VCaP (cell line): ENCODE measurements around the gene CLASP1.

Source experiments
- H3K27ac ChIP-seq: fragments of 450-650 bp; 2 replicates; pipeline ENCODE4 v1.5.1; 2017
- CTCF ChIP-seq: fragments of 450-650 bp; conservative IDR thresholded peaks from 2 replicates; pipeline ENCODE4 v1.5.1; 2017; ENCODE audit warnings: mild to moderate bottlenecking, moderate library complexity

Gene CLASP1

GRCh38 chr2:121372721-121373353 lies 276.4 kb downstream of the CLASP1 start:
- no peak overlapping the region for H3K27ac ChIP-seq
- no peak for TF ChIP-seq CTCF

- H3K27ac ChIP-seq = no peak overlapping the region
- TF ChIP-seq CTCF = no peak
Measured at GRCh38 chr2:121372082-121372481, 277.2 kb downstream of the CLASP1 start.

- H3K27ac ChIP-seq = no peak overlapping the region
- no peak for TF ChIP-seq CTCF
Measured at GRCh38 chr2:121368836-121369235, 280.4 kb downstream of the CLASP1 start.

DNA sequence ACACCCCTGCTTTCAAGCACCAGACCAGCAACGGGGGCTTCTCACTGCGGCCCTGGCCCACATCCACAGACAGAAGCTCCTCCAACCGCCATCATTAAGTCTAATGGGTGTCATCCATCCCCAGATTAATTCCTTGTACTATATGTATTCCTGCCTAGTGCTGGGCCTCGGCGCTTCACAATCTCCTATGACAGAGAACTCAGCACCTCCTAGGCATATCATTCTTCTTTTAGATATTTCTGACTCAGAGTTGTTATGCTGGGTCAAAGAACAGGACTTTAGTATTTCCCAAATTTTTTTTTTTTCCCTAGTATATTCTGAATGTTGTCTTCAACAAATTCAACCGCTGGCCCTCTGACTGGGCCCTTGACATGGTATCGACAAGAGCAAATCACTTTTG lies 281.1 kb downstream of the CLASP1 start:
- H3K27ac ChIP-seq = no peak overlapping the region; the same call in 1 of the 2 replicates
- TF ChIP-seq CTCF = no peak

- TF ChIP-seq CTCF = no peak
Measured at GRCh38 chr2:121367246-121367900, 281.9 kb downstream of the CLASP1 start.

GRCh38 chr2:121366040-121366439 lies 283.2 kb downstream of the CLASP1 start:
- H3K27ac ChIP-seq = peak overlapping the region; percentile 91
- no peak for TF ChIP-seq CTCF

More at GRCh38 chr2:121367246-121367900, 281.9 kb downstream of the CLASP1 start:
- H3K27ac ChIP-seq = peak overlapping the region; percentile 91

DNA sequence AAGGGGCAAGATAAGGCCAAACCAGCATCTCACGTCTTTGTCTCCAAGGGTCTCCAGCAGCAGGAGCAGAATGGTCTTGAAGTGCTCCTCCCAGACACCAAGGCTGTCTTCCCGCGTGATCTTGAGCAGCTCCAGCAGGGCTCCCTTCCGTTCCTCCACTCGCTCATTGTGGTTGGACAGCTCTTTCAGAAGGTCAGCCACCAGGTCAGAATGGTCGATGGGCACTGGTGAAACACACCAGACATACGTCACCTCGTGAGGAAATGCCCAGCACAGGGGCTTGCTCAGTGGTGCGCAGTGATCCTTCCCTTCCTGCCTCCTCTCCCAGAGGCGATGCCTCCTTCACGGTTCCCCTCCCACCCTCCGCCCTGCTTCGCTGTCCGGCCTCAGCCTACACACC lies 284.2 kb downstream of the CLASP1 start:
- H3K27ac ChIP-seq = peak overlapping the region; percentile 91

More for the DNA sequence above, 284.2 kb downstream of the CLASP1 start:
- TF ChIP-seq CTCF = no peak
